Inflammatory macrophage (primary cell): ENCODE data around the gene KCTD10.

Experiments used
- DNase-seq, 2 donors: peaks; one replicate each; pipeline ENCODE4 v3.0.0-alpha.2; 2020 to 2022
- total RNA-seq, 18 experiments: gene quantifications; one replicate each; lab custom pipeline; 2026; ENCODE audit warnings: mixed read lengths in 6 of 18, inconsistent platforms in 2 of 18; lab: John Stamatoyannopoulos, UW

The KCTD10 gene, protein sequence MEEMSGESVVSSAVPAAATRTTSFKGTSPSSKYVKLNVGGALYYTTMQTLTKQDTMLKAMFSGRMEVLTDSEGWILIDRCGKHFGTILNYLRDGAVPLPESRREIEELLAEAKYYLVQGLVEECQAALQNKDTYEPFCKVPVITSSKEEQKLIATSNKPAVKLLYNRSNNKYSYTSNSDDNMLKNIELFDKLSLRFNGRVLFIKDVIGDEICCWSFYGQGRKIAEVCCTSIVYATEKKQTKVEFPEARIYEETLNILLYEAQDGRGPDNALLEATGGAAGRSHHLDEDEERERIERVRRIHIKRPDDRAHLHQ
- total RNA-seq: 57.0 to 113 (median 70.2) reads per million in 18 experiments

DNA sequence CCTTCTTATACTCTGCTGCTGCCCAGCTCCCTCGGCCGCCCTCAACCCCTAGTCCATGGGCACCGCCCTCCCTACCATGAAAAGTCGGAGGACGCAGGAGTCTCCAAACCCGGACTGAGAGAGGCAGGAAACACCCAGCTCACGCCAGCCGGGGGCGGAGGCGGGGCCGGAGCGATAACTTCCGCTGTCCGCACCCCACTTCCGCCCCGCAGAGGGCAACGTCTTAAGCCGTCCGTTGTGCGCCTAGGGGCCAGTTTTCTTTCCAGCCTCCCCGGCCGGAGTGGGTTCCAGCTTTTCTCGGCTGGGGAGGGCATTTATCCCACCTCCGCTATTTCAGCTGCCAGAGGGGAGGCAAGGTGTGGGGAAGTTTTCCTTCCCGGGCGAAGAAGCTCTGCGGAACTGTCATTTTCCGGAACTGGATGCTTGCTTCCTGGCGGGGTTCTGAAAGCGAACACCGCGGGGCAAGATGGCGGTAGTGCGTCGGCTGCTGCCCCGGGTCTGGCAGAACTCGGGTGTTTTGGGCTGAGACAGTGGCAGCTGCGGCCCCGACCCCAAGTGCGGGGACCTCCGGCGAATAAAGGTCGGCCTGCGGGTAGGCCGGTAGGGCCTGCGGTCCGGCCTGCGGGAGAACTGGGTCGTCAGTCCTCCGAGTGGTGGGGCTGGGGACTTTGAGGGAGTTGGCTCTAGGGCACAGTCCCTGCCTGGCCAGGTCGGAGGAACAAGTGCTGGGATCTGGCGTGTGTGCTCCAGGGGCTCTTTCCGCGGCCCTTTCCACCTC, at the start of gene KCTD10, which contains the start of gene UBE3B:
TSS of gene KCTD10 (minus strand) at position 116 of the 778 bp plus-strand sequence. CDS start at position 78, 38 bp downstream.
TSS of gene UBE3B (plus strand) at position 450 of the 778 bp plus-strand sequence. CDS start 5,918 bp downstream, outside the sequence.
- DNase-seq: peak; percentile 91 to 93

DNA sequence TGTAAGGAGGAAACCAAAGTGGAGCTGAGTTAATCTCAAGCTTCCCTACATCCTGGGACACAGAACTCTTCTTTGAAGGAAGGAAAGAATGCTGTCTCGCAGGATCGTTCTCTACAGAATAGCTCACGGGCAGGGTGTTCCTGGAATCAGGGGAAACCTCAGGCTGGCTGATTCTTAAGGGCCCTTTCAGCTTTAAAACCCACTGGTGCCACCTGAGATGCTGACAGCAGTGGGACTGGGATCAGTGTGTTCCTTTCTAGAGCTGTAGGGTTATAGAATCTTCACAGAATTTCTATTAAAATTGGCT, 48.1 kb upstream of the KCTD10 start:
- no peak for DNase-seq

DNA sequence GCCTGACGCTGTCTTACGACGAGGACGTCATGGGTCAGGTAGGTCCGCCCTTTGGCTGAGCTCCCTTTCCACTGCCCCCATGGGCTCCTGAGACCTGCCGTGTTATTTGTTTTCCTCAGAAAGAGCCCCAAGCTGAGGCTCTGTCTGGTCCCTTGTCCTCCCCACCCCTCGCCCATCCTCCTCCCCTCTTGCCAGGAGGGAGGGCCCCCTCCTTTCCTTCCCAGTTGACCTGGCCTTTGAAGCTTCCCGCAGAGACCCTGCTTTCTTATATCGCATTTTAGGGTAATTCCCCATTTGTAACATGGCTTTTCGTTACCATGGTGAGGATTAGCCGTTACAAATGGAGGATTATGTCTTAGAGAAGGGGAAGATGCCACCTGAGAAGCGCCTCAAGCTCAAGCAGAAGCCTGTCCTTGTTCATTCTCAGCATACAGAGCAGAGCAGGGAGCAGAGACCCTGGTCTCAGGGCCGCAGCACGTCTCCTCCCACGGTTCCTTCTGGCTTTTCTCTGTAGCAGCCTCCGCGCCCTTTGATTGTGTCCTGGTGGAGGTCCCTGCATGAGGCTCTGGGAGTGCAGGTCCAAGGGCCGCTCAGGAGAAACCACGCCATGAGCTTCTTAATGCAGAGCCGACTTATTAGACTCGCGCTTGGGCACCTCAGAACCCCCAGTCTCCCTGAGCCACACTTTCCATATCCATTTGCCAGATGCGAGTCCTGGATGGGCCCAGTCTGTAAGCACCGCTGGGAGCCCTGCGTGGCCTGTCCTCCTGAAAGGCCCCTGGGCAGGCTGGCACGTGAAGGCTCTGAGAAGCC, 47.6 kb upstream of the KCTD10 start:
- DNase-seq: no peak

DNA sequence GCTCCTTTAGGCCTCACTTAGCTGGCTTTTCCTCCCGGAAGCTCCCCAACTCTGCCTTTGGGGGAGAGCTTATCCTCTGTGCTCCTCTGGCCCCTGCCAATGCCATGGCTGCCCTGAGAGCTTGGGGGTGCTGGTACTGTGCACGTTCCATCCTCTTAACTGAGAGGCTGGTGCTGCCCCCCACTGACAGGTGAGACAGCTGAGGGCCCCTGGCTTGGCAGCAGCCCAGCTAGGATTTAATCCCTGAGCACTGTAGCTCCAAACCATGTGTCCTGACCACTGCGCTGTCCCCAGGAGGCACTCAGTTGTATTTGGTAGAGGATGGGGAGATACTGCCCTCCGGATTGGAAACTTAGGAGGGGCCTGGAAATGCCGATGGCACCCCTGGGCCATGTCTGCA, 46.4 kb upstream of the KCTD10 start:
- no peak for DNase-seq

DNA sequence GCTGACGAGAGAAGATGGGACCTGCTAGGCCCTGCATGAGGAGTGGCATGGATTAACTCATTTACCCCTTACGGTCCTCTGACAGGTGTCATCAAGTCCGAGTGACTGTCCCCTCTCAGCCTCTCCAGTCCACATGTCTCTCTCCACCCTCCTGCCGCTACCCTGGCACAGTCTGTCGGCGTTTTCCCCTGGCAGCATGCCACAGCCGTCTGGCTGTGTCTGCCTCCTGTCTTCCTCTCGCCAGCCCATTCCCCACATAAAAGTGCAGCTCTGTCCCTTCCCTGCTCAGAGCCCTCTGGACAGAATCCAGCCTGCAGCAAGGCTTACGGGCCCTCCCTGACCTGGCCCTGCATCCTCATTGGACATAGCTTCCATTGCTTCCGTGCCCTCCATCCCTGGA, 46.0 kb upstream of the KCTD10 start:
- no peak for DNase-seq

DNA sequence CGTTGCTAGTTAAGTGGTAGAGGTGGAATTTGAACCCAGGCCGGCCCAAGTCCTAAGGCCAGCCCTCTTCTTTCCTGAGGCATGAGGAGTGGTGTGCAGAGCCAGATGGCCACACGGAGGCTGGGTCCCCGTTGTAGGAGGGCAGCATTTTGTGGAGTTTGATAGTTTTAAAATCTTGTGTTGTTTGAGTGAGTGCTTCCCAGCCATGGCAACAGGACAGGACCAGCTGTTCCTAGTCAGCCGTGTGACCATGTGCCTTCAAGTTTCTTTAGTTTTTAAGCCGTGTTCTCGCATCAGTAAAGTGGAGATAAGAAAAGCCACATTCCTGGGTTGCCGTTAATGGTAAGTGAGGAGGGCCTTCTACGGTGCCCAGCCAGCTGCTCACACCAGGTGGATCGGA, 44.7 kb upstream of the KCTD10 start:
- DNase-seq: no peak

DNA sequence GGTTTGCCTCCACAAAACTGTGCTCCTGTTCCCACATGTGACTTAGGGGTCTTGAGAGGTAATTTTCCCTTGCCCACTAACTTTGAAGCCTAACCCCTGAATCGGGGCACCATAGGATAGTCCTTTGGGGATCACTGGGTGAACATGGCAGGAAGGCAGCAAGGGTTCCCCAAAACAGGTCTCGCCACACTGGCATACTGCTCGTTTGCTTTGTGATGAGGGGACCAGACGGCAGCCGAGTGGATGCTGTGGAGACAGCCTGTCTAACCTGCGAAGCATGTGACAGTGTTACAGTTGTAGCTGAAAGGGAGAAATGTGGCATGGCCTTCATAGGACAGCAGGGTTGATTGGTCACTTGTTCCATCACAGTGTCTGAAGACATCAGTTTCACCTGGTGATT, 42.7 kb upstream of the KCTD10 start:
- DNase-seq: no peak

DNA sequence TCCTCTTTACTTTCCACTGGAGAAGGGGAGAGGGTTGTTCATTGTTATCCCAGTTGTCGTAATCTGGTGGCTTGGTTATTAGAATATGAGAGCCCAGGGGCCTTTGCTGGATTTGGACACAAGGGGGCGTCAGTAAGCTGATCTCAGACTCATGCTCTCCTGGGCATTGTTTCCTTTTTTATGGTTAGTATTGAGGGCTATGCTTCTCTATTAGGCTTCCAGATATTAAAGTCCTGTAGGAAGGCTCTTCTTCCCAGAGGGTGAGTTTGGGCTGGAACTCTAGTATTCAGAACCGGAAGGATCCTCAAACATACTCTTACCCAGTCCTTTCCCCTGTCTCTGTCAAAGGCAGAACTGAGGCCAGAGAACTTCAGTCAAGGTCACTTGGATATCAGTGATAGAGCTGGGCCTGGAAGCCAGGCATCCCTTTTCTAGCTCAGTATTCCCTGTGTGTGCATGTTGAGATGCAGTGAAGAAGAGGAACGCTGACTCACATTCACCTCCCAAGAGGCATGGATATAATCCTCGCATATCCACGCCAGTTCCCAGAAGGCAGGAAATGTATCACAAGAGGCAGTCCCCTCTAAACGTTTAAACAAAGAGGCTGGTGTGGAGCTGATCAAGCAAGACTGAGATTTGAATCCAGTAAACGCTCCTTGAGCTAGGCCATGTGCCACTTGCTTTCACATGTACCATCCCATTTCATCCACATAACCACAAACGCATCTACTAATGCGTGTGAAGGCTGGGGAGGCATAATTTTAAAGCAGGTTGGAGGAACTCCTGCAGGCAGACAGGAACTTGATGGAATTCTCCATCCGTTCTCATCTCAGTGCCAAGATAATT, 41.9 kb upstream of the KCTD10 start:
- peak; percentile 49 to 64 for DNase-seq

DNA sequence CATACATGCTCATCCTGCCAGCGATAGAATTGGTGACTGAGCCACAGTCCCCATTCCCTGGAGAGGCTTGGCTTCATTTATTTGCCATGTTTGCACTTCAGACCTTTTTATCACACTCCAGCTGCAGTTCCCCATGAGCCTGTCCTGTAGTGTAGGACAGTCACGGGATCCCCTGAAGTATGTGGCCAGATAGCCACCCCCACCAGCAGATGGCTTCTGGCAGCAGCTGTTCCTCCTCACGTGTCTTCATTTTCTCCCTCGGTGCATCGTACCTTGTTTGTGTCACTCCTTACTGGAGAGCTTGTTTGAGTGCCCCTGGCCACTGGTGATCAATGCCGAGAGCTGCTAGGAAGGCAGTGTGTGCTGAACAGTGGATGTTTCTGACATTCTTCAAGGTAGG, 40.5 kb upstream of the KCTD10 start:
- DNase-seq: no peak

DNA sequence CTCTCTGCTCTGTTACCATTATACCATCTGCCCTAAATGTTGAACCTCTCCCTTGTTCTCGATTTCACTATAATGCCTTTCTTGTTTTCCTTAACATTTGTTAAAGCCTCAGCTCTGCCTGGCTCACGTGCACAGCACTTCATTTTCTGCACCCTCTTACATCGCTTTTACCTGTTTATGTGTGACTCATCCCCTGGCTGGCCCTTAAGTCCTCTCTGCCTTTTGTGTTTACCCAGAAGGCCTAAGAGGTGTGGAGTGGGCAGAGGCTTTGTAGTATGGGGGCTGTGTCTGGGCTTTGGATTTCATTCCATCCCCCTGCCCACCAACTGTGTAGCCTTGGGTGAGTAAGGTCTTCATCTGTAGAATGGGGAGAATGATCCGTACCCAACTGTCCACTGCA, 36.9 kb upstream of the KCTD10 start:
- DNase-seq: no peak

DNA sequence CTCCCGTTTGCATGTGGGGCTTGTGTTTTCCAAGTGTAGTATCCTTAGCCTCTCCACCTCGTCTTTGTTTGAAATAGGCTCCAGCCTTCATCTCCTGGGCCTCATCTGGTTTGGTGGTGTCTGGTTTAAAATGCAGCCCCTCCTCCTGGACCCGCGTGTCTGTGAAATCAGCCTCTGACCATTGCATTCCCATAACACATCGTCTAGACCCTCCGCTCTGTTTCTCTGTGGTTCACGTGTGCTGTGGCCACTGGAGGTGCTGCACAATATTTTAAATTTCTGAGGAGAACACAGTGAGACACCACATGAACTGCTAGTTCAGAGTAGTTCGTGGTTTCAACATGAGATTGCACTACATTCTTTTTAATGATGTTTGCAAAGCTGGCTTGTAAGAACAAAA, 36.0 kb upstream of the KCTD10 start:
- no peak for DNase-seq

DNA sequence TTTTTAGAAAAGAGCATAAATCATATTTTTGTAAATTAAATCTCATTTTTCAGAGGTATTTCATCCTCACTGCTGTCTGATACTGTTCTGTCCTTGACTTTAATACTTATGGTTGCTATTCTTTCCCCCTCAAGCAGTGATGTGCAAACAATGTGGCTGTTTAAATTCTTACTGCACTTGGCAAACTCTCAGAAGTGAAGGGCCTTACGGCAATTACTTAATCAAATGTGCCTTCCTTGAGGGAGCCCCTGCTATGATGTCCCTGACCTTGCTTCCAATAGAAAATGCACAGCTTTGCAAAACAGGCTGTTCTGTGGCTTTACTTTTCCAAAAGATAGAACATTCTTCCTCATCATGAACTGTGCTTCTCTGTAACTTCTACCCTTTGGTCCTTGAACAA, 35.5 kb upstream of the KCTD10 start:
- DNase-seq: no peak

DNA sequence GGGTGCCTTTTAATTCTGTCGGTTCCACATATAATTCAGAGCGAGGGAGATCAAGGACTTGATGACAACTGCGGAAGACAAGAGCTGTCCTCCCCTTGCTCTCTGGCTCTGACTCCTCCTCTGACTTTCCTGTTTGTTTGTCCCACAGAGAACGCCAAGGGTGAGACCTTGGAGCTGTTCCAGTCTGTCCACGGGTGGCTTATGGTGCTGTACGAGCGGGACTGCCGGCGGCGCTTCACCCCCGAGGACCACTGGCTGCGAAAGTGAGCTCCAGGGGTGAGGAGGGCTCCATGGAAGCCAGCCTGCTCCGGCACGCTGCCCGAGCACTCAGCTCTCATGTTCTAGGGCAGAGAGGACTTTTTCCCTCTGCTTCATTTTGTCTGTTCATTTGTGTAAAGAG, 33.1 kb upstream of the KCTD10 start:
- no peak for DNase-seq

DNA sequence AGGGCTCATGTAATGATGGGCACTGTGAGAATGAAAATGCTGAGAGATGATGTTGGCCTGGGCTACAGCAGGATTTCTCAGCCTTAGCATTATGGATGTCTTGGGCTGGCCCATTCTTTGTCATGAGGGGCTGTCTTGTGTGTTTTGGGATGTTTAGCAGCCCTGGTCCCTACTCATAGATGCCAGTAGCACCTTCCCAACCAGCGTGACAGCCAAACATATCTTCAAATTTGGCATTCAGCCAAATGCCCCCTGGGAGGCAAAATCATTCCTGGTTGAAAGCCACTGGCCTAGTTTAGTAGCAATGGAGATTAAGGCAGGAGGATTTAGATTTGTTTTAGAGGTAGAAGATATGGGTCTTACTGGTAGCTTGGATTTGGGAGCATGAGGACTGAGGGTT, 27.0 kb upstream of the KCTD10 start:
- no peak for DNase-seq

DNA sequence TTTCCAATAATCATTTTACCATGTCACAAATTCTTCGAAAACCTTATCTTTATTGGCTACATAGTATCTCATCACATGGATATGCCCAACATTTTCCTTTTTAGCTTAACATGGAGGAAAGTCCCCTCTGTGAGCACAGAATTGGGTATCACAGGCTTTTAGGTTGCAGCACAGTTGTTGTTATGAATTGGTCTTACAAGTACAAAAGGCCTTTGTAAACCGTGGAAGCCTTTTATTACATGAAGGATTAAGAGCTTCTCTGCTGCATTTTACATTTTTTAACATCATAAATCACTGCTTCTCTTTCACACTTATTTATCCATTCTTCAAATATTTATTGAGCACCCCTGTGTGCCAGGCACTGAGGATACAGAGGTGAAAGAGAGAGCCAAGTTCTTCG, 26.5 kb upstream of the KCTD10 start:
- no peak for DNase-seq

DNA sequence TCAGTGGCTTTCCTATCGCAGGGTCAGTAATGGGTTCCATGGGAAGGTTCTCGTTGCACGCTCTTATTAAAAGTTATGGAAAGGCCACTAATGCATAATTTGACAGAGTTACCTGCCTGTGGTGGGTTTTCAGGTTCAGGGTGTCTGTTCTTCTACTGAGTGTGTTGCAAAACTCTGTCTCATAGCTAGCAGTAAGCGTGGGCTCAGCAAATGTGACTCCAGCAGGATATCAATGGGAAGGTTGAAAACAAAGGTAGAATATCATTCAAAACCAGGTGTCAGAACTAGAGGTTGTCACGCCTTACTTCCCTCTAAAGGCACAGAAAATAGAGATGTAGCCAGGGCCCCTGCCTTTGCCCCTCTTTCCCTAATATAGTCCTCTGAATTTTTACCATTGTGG, 25.2 kb upstream of the KCTD10 start:
- no peak for DNase-seq

DNA sequence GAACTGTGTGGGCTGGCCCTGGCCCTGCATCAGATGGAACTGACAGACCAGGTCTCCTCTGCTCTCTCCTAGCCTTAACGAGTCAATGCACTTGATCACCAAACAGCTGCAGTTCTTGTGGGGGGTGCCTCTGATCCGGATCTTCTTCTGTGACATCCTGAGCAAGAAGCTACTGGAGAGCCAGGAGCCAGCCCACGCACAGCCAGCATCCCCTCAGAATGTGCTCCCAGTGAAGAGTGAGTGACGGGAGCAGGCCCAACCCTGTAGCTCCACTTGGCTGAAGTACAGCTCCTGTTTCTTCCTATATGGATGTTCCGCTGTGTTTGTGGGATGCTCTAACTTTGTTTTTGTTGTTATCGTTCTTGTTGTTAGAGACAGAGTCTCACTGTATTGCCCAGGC, 24.2 kb upstream of the KCTD10 start:
- DNase-seq: no peak

DNA sequence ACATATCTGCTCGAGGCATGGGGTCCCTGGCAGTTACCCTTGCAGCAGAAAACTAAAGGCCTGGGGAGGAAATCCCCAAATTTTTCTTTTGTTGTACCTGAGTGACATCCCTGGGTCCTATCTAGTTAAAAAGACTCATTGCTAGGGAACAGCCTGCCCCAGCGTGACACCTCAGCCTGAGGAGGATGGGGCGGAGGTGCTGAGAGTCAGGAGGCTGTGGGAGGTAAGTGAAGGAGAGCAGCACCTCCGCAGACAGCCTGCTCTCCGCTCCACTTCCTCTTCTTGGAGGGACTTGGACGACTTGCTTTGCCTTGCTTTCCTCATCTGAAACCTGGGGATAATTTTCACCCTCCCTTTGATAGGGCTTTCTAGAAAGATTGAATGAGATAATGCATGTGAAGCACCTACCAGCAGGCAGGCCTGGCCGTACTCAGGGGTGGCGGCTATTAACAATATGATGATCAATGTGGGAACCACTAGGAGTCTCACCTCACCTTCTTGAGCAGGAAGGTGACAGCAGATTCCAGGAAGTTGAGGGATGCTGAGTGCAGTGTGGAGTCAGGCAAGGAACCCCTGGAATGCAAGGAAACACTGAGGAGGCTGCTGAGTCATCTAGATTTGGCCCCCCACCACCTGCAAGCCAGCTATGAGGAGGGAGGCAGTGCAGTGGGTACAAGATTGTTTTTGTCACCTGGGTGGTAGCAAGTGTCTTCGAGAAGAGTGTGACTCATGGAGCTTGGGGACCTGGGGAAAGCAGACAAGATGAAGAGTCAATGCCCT, 23.5 kb upstream of the KCTD10 start:
- no peak for DNase-seq

DNA sequence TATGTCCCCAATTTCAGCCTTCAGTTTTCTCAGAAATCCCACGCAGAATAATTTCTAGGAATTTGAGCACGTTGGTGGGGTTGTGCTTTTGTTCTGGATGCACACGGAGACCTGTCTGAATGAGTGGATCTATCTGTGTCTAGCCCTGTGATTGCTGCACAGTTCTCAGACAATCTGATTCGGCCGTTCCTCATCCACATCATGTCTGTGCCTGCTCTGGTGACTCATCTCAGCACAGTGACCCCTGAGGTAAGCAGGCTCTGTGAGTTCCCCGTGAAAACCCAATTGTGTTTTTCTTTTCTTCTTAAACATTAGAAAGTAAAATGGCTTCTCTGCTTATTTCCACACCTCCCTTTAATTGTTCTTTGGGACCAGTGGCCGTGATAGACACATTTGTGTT, 20.6 kb upstream of the KCTD10 start:
- no peak for DNase-seq

DNA sequence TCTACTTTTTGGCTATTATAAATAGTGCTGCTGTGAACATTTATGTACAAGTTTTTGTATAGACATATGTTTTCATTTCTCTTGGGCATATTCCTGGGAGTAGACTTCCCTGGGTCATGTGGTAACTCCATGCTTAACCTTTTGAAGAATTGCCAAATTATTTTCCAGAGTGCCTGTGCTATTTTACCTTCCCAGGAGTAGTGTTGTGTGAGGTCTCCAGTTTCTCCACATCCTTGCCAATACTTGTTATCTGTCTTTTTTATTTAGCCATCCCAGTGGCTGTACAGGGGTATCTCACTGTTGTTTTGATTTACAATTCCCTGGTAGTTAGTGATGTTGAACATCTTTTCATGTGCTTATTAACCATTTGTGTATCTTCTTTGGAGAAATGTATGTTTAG, 19.2 kb upstream of the KCTD10 start:
- DNase-seq: no peak

DNA sequence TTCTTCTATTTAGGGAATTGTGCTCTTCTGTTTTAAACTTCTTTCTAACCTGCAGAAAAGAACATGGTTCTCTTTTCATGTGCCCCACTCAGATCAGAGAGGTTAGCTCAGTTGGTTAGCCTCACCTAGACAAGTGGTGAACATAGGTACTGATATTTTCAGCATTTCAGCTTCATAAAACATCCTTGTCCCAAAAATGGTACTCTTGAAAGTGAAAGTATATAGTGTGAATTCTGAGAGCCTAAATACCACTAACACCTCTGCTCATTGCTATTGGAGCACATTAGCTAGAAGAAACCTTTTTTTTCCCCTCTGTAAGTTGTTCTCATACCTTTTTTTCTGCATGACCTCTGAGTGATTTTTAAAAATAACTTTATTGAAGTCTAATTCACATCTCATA, 17.9 kb upstream of the KCTD10 start:
- no peak for DNase-seq
